ENCODE data around the gene BABAM2.

DNA sequence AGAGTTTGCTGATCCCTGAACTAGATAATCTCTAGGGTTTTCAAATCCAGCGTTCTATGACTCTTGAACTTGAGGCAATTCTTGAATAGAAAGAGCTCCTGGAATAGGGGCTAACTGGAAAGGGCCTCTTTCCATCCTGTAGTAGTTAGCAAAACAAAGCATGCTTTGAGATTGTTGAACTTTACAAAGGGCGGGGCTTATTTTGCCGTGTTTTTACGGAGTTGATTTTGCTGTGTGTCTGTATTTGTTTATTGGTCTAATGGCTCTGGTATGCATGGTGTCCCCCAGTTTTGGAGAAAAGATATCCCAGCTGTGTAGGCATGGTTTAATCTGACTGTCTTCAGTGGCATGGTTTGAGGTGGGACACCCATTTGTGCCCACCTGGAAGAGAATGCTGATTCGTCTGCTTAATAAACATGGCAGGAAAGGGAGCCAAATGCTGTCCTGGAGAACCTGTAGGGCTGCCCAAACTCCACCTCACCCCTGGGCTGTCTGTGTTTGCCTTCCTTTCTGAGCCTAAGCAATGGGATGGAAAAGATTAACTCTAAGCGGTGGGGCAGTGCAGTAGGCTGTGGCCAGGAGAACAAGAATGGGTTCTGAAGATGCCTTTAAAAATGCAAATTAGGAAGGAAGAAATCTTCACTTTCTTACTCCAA lies 428.1 kb downstream of the BABAM2 start:
- TF ChIP-seq, protein P1, sequence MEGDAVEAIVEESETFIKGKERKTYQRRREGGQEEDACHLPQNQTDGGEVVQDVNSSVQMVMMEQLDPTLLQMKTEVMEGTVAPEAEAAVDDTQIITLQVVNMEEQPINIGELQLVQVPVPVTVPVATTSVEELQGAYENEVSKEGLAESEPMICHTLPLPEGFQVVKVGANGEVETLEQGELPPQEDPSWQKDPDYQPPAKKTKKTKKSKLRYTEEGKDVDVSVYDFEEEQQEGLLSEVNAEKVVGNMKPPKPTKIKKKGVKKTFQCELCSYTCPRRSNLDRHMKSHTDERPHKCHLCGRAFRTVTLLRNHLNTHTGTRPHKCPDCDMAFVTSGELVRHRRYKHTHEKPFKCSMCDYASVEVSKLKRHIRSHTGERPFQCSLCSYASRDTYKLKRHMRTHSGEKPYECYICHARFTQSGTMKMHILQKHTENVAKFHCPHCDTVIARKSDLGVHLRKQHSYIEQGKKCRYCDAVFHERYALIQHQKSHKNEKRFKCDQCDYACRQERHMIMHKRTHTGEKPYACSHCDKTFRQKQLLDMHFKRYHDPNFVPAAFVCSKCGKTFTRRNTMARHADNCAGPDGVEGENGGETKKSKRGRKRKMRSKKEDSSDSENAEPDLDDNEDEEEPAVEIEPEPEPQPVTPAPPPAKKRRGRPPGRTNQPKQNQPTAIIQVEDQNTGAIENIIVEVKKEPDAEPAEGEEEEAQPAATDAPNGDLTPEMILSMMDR (IDR thresholded peaks at IDR 0.05): no peak
- TF ChIP-seq POLR2A (IDR thresholded peaks at IDR 0.05): no peak

Measured in right lobe of liver (tissue), 4 donors.